ENCODE measurements around the gene TLR9. TPM values are rescaled to one million over a fixed set of nuclear protein-coding genes. Genes with fewer than 3 reads are reported as not detected.

Gene TLR9
- total and polyA plus RNA-seq, 5 donors, result 0.05 to 0.24 (median 0.19) TPM

- WGBS, result 74% methylated on average over 34 of the region's 34 CpGs
- ATAC-seq (no peak), DNase-seq (peak; percentile 55 to 84 (median 82))
- Histone ChIP-seq H3K9me3 (ENCODE audit: control insufficient read depth, low read length) (no peaks in the 10 kb centered on the region), H3K27ac (ENCODE audit: low read length) (no peak overlapping the region), H3K4me1 (ENCODE audit: control insufficient read depth, insufficient read depth, low read length) (peaks cover 10% of the 10 kb centered on the region), H3K4me3 (ENCODE audit: low read length) (no peak overlapping the region), H3K27me3 (ENCODE audit: control insufficient read depth, insufficient read depth) (no peaks in the 10 kb centered on the region)
- intact Hi-C loops (cut with DNase I), result loop anchor here in 3 of 4 donors (5.0 kb wide), 2 partner anchors 116 to 121 kb away; no protein-coding TSS in a partner anchor
Measured at GRCh38 chr3:52221563-52222318, 3.7 kb downstream of the TLR9 start.

GRCh38 chr3:52221141-52221562 lies 4.3 kb downstream of the TLR9 start:
- no peaks in the 10 kb centered on the region for H3K9me3 ChIP-seq (ENCODE audit: control insufficient read depth, low read length)
- no peak overlapping the region for H3K27ac ChIP-seq (ENCODE audit: low read length)
- H3K4me1 ChIP-seq (ENCODE audit: control insufficient read depth, insufficient read depth, low read length), result peaks cover 15% of the 10 kb centered on the region
- H3K4me3 ChIP-seq (ENCODE audit: low read length), result no peak overlapping the region
- 93% methylated on average over 27 of the region's 27 CpGs for WGBS
- intact Hi-C loops (cut with DNase I), result loop anchor here in 3 of 4 donors (5.0 kb wide), 2 partner anchors 116 to 121 kb away; no protein-coding TSS in a partner anchor
- no peaks in the 10 kb centered on the region for H3K27me3 ChIP-seq (ENCODE audit: control insufficient read depth, insufficient read depth)
- ATAC-seq (no peak), DNase-seq (peak in 1 of 3 donors; percentile 37)

GRCh38 chr3:52220380-52221026 lies 4.9 kb downstream of the TLR9 start:
- Histone ChIP-seq H3K4me1 (ENCODE audit: control insufficient read depth, insufficient read depth, low read length) (peaks cover 15% of the 10 kb centered on the region), H3K4me3 (ENCODE audit: low read length) (no peak overlapping the region), H3K27me3 (ENCODE audit: control insufficient read depth, insufficient read depth) (no peaks in the 10 kb centered on the region), H3K27ac (ENCODE audit: low read length) (no peak overlapping the region), H3K9me3 (ENCODE audit: control insufficient read depth, low read length) (no peaks in the 10 kb centered on the region)
- ATAC-seq, result peak; percentile 40 to 56
- peak; percentile 83 to 94 (median 94) for DNase-seq
- intact Hi-C loops (cut with DNase I), result loop anchor here in 3 of 4 donors (5.0 kb wide), 2 partner anchors 117 to 122 kb away; no protein-coding TSS in a partner anchor
- WGBS, result 32% methylated on average over 9 of the region's 9 CpGs

GRCh38 chr3:52218937-52219650 lies 6.4 kb downstream of the TLR9 start:
- peaks cover 15% of the 10 kb centered on the region for H3K4me1 ChIP-seq (ENCODE audit: control insufficient read depth, insufficient read depth, low read length)
- DNase-seq (peak in 1 of 3 donors; percentile 45), ATAC-seq (peak in 1 of 2 donors; percentile 53)
- WGBS, result 40% methylated on average over 6 of the region's 6 CpGs
- no peaks in the 10 kb centered on the region for H3K27me3 ChIP-seq (ENCODE audit: control insufficient read depth, insufficient read depth)
- no peak overlapping the region for H3K4me3 ChIP-seq (ENCODE audit: low read length)
- no peaks in the 10 kb centered on the region for H3K9me3 ChIP-seq (ENCODE audit: control insufficient read depth, low read length)
- intact Hi-C loops (cut with DNase I), result no loop called here
- peak overlapping the region; percentile 90 for H3K27ac ChIP-seq (ENCODE audit: low read length)

- ATAC-seq, result peak in 1 of 2 donors; percentile 16
- H3K27ac ChIP-seq (ENCODE audit: low read length), result peak overlapping the region; percentile 90
- H3K4me3 ChIP-seq (ENCODE audit: low read length), result no peak overlapping the region
- WGBS, result 66% methylated on average over 12 of the region's 12 CpGs
- no peaks in the 10 kb centered on the region for H3K9me3 ChIP-seq (ENCODE audit: control insufficient read depth, low read length)
- peaks cover 15% of the 10 kb centered on the region for H3K4me1 ChIP-seq (ENCODE audit: control insufficient read depth, insufficient read depth, low read length)
- H3K27me3 ChIP-seq (ENCODE audit: control insufficient read depth, insufficient read depth), result no peaks in the 10 kb centered on the region
- peak in 1 of 3 donors; percentile 68 for DNase-seq
- intact Hi-C loops (cut with DNase I), result no loop called here
Measured at GRCh38 chr3:52218454-52218853, 7.0 kb downstream of the TLR9 start.

GRCh38 chr3:52218026-52218425 lies 7.4 kb downstream of the TLR9 start:
- Histone ChIP-seq H3K9me3 (ENCODE audit: control insufficient read depth, low read length) (no peaks in the 10 kb centered on the region), H3K4me1 (ENCODE audit: control insufficient read depth, insufficient read depth, low read length) (peaks cover 15% of the 10 kb centered on the region), H3K27ac (ENCODE audit: low read length) (peak overlapping the region; percentile 90), H3K27me3 (ENCODE audit: control insufficient read depth, insufficient read depth) (no peaks in the 10 kb centered on the region), H3K4me3 (ENCODE audit: low read length) (no peak overlapping the region)
- intact Hi-C loops (cut with DNase I), result no loop called here
- ATAC-seq, result no peak
- WGBS, result 65% methylated on average over 3 of the region's 3 CpGs
- no peak for DNase-seq

GRCh38 chr3:52217409-52217805 lies 8.0 kb downstream of the TLR9 start:
- 64% methylated on average over 10 of the region's 10 CpGs for WGBS
- Histone ChIP-seq H3K27ac (ENCODE audit: low read length) (peak overlapping the region; percentile 86), H3K9me3 (ENCODE audit: control insufficient read depth, low read length) (no peaks in the 10 kb centered on the region), H3K4me1 (ENCODE audit: control insufficient read depth, insufficient read depth, low read length) (peaks cover 15% of the 10 kb centered on the region), H3K4me3 (ENCODE audit: low read length) (no peak overlapping the region), H3K27me3 (ENCODE audit: control insufficient read depth, insufficient read depth) (no peaks in the 10 kb centered on the region)
- ATAC-seq (peak in 1 of 2 donors; percentile 9), DNase-seq (no peak)
- intact Hi-C loops (cut with DNase I), result no loop called here

- ATAC-seq, result peak; percentile 78 to 86
- Histone ChIP-seq H3K9me3 (ENCODE audit: control insufficient read depth, low read length) (no peaks in the 10 kb centered on the region), H3K4me3 (ENCODE audit: low read length) (no peak overlapping the region), H3K27me3 (ENCODE audit: control insufficient read depth, insufficient read depth) (no peaks in the 10 kb centered on the region), H3K4me1 (ENCODE audit: control insufficient read depth, insufficient read depth, low read length) (peaks cover 15% of the 10 kb centered on the region), H3K27ac (ENCODE audit: low read length) (peak overlapping the region; percentile 86)
- 33% methylated on average over 13 of the region's 13 CpGs for WGBS
- peak; percentile 79 to 86 (median 85) for DNase-seq
- intact Hi-C loops (cut with DNase I), result no loop called here
Measured at GRCh38 chr3:52216585-52217408, 8.6 kb downstream of the TLR9 start.

- Histone ChIP-seq H3K4me1 (ENCODE audit: control insufficient read depth, insufficient read depth, low read length) (peaks cover 15% of the 10 kb centered on the region), H3K27ac (ENCODE audit: low read length) (no peak overlapping the region), H3K4me3 (ENCODE audit: low read length) (no peak overlapping the region), H3K27me3 (ENCODE audit: control insufficient read depth, insufficient read depth) (no peaks in the 10 kb centered on the region), H3K9me3 (ENCODE audit: control insufficient read depth, low read length) (no peaks in the 10 kb centered on the region)
- 88% methylated on average over 7 of the region's 7 CpGs for WGBS
- no peak for ATAC-seq
- DNase-seq, result peak in 2 of 3 donors; percentile 23 to 37
- intact Hi-C loops (cut with DNase I), result no loop called here
Measured at GRCh38 chr3:52215351-52215750, 10.1 kb downstream of the TLR9 start.

- H3K9me3 ChIP-seq (ENCODE audit: control insufficient read depth, low read length), result no peaks in the 10 kb centered on the region
- no peaks in the 10 kb centered on the region for H3K27me3 ChIP-seq (ENCODE audit: control insufficient read depth, insufficient read depth)
- no peak for DNase-seq
- intact Hi-C loops (cut with DNase I), result no loop called here
- H3K4me3 ChIP-seq (ENCODE audit: low read length), result no peak overlapping the region
- H3K4me1 ChIP-seq (ENCODE audit: control insufficient read depth, insufficient read depth, low read length), result peaks cover 11% of the 10 kb centered on the region
- no peak overlapping the region for H3K27ac ChIP-seq (ENCODE audit: low read length)
- ATAC-seq, result no peak
Measured at GRCh38 chr3:52213901-52214300, 11.5 kb downstream of the TLR9 start.

All from right cardiac atrium (tissue), 5 donors.